NCI-H1436 (cell line): Measurements from ENCODE around the gene CDKN2AIPNL.
"Not testable (repeated sequence)": the region's sequence is repeated elsewhere in the genome, so short reads cannot be mapped to it uniquely, and the experiment has no call there.

ENCODE experiments used
- DNase-seq: peaks from one replicate; lab custom pipeline; 2025; lab: John Stamatoyannopoulos, UW

CDKN2AIPNL gene

GRCh38 chr5:134437847-134438581, 26.3 kb upstream of the CDKN2AIPNL start:
- DNase-seq: no peak

- no peak for DNase-seq
Observed at GRCh38 chr5:134437340-134437846, 25.7 kb upstream of the CDKN2AIPNL start.

GRCh38 chr5:134436523-134437339, 25.1 kb upstream of the CDKN2AIPNL start:
- peak; percentile 72 for DNase-seq

GRCh38 chr5:134435560-134435959, 23.9 kb upstream of the CDKN2AIPNL start:
- no peak for DNase-seq

GRCh38 chr5:134432677-134433359, 21.1 kb upstream of the CDKN2AIPNL start:
- no peak for DNase-seq

- DNase-seq: no peak
Observed at GRCh38 chr5:134432174-134432573, 20.5 kb upstream of the CDKN2AIPNL start.

GRCh38 chr5:134430001-134430569, 18.4 kb upstream of the CDKN2AIPNL start:
- no peak for DNase-seq

GRCh38 chr5:134427540-134428041, 15.9 kb upstream of the CDKN2AIPNL start:
- peak; percentile 56 for DNase-seq

GRCh38 chr5:134426361-134426760, 14.7 kb upstream of the CDKN2AIPNL start:
- DNase-seq: no peak

GRCh38 chr5:134423376-134423775, 11.7 kb upstream of the CDKN2AIPNL start:
- DNase-seq: no peak

GRCh38 chr5:134422791-134423365, 11.2 kb upstream of the CDKN2AIPNL start:
- no peak for DNase-seq

GRCh38 chr5:134421038-134421437, 9.4 kb upstream of the CDKN2AIPNL start:
- not testable (repeated sequence) for DNase-seq

GRCh38 chr5:134420343-134420742, 8.7 kb upstream of the CDKN2AIPNL start:
- no peak for DNase-seq

GRCh38 chr5:134418958-134419357, 7.3 kb upstream of the CDKN2AIPNL start:
- DNase-seq: no peak

GRCh38 chr5:134417707-134418106, 6.0 kb upstream of the CDKN2AIPNL start:
- DNase-seq: no peak

GRCh38 chr5:134413046-134413445, 1.4 kb upstream of the CDKN2AIPNL start:
- no peak for DNase-seq

GRCh38 chr5:134411228-134411545, 494 bp downstream of the CDKN2AIPNL start:
- DNase-seq: no peak

- no peak for DNase-seq
Observed at GRCh38 chr5:134410822-134411221, 859 bp downstream of the CDKN2AIPNL start.

GRCh38 chr5:134409321-134409720, 2.4 kb downstream of the CDKN2AIPNL start:
- no peak for DNase-seq

- DNase-seq: no peak
Observed at GRCh38 chr5:134406390-134406789, 5.3 kb downstream of the CDKN2AIPNL start.

- DNase-seq: no peak
Observed at GRCh38 chr5:134403951-134404350, 7.7 kb downstream of the CDKN2AIPNL start.
